DMS153 treated with DMSO at 0.1 percent for 48 hours (cell line): ENCODE data around the gene EFCAB8.
A peak's percentile ranks its signal among the peaks of the same experiment; 100 is the strongest.
"Not testable (repeated sequence)": the region's sequence is repeated elsewhere in the genome, so short reads cannot be mapped to it uniquely, and the experiment has no call there.

Source experiments
- DNase-seq: peaks from one replicate; lab custom pipeline; 2025; ENCODE audit not compliant: unreplicated experiment; lab: John Stamatoyannopoulos, UW

The EFCAB8 gene

DNA sequence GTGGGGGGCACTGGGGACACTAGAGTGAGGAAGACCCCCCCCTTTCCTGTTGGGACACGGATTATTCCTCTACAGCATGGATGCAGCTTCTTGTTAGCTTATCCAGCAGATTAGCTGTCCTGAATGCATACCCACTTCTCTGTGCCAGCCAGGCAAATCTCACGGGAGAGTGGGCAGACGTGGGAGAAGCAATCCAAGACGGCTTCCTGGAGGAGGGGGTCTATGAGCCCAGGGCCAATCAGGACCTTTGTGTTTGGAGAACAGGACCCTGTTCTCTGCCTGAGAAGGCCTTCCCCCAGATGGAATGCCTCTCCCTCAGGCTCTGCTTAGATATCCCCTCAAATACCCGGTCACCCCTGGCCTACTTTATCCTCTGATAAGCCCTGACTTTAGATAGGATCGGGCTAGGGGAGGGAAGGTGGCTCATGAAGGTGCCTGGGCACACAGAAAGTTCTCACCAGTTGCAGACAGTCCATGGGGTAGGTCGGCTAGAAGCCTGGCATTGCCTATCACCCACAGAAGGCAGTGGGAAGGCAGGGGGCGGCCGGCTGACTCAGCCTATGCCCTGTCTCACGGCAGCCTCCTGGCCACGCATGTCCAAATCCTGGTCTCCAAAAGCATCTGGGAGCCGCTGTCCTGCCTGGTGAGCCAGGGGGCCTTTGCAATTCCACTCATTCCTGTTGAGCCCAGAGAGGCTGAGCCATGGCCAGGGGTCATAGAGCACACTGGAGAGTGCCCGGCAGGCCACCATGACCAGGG, 110.8 kb downstream of the EFCAB8 start:
- no peak for DNase-seq

DNA sequence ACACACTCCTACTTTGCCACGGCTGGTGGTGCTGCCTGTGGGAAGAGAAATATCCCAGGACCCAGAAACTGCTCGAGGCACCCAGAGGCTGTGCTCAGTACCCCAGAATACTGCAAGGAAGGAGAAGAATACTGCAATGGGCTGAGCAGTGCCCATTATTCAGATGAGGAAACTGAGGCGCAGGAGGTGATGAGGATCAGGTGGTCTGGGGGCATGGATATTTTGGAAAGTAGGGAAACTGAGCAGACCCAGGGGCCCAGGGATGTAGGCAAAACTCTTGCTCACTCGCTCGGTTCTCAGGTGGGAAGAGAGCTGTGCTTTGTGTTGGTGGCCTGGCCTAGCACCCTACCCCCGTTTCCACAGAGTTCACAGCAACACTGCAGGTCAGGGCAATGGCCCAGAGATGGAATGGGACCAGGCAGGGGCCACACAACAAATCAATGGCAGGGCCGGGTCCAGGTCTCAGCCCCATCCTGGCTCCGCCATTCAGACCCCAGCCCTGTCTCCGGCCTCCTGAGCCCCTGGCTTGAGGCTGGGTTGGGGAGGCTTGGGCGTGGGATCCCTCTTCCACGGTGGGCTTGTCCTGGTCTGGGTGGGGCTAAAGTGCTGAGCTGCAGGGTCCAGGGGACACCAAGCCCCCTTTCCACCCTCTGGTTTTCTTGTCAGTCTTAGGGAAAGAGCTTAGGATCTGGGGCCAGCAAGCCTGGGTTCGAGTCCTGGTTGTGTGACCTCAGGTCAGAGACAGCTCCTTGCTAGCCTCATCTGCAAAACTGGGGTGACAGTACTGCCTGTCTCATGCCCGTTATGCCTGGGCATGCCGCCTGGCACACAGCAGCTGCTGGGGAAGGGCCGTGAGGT, 111.6 kb downstream of the EFCAB8 start:
- no peak for DNase-seq

- no peak for DNase-seq
Observed at GRCh38 chr20:32970973-32971300, 112.2 kb downstream of the EFCAB8 start.

- DNase-seq: no peak
Observed at GRCh38 chr20:32971703-32972161, 113.0 kb downstream of the EFCAB8 start.

DNA sequence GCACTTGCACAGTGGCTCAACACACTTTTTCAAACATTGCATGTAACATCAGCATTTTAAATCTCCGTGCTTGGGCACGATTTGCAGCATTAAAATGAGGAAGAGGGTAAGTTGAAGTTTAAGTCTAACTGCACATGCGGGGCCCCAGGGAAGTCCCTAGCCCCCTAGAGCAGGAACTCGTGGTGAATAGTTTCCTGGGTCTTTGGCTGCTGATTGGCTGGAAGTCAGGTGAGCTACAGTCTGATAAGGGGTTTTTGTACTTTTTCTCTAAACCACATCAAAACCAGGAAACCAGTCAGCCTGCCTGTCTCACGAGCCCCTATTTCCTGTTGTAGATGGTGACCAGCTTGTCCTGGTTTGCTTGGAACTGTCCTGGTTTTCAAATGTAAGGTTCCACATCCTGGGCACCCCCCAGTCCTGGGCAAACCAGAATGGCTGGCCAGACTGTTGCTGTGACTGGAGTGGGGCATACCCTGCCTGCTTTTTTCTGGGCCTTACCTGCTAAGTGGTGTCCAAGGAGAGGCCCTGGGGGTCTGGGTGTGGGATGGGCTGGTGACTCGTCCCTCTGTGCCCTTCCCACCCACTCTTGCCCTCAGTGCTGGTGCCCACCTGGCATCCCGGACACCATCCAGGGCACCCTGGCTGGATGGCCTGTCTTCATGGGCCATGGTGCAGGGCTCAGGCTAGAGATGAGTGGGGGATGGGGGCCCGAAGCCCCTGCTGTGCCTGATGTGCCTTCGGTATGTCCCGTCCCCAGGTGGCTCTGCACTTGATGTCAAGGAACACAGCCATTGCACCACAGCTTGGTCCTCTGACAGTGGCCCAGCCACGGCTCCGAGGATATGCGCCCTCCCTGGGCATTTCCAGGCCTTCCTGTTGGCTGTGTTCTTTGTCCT, 113.7 kb downstream of the EFCAB8 start:
- DNase-seq: no peak

DNA sequence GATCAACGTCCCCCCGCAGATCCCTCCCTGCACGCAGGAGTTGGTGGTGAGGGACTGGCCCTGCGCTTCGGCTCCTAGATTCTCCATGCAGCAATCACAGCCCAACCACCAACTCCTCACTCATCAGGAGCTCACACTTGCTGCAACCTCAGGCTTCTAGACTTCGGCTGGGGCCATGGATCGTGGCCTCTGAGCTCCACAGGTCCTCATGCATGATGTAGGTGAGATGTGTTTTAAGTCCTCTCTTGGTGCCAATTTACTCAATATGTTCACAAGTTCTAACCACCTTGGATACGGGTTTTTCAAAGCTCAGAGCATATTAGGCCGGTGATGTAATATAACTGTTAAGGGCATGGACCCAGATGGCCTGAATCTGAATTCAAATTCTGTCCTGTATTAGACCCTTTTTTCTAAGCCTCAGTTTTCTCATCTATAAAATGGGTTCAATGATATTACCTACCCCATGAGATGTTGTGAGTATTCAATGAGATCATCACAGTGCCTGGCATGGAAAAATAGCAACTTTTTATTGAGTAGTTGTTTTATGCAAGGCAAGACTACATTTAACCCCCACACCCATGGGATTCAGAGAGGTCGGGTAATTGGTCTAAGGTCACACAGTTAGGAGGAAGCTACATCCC, 114.5 kb downstream of the EFCAB8 start:
- DNase-seq: no peak

DNA sequence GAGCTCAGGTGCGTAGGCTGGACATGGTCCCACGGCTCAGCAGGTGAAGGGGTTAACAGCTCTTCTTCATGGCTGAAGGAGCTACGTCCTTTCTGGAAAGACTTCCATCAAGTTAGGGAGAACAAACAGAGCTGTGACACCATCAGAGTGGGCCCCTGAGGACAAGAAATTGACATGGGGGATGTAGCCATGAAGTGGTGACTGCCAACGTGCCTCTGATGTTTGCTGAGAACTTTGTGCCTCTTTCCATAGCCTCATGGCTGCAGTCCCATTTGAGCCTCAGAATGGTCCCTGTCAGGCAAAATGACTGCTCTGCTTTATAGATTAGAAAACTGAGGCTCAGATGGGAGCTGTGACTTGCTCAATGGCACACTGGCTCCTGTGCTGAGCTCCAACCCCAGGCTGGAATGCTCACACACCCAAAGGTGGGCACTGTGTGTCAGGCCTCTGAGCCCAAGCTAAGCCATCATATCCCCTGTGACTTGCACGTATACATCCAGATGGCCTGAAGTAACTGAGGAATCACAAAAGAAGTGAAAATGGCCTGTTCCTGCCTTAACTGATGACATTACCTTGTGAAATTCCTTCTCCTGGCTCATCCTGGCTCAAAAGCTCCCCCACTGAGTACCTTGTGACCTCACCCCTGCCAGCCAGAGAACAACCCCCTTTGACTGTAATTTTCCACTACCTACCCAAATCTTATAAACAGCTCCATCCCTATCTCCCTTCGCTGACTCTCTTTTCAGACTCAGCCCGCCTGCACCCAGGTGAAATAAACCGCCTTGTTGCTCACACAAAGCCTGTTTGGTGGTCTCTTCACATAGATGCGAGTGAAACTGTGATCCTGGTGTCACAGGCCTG, 115.7 kb downstream of the EFCAB8 start:
- DNase-seq: not testable (repeated sequence)

GRCh38 chr20:32975121-32975520, 116.4 kb downstream of the EFCAB8 start:
- DNase-seq: not testable (repeated sequence)

DNA sequence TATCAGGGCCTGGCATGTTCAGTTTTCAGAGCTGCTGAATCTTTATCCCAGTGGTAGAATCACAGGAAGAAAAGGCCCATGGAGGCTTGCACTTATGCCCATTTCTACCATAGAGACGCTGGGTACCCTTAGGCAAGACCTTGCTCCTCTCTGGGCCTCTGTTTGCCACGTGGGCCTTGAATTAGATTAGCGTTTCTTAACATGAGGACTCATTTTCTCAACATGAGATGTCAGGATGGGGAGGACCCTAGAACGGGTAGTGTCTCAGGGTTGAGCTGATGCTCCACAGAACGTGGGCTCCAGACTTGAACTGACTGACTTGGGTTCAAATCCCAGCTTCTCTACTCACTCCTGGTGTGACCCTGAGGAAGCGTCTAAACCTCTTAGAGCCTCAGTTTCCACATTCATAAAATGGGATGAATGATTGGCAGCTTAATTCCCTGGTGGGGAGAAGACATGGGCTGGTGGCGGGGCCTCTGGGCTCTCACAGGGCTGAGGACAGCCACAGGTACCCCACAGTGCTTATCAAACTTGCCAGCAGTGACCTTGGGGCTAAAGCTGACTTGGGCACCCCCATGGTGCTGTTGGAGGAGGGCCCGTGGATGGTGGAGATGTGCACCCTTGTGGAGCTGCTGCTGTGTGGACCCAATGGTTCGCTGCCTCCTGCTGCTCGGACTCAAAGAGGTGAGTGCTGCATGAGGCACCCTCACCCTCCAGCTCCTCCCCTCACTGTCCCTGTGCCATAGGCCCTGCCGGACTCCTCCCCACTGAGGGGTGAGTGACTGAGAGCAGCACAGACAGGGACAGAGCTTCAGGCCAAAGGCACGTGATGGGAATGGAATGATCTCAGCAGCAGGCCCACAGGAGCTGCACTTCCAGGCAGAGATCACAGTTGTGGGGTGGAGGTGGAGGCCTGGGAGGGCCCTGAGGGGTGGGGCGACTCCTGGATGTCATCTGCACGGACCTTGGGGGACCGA, 117.3 kb downstream of the EFCAB8 start:
- DNase-seq: no peak

GRCh38 chr20:32976746-32977145, 118.0 kb downstream of the EFCAB8 start:
- no peak for DNase-seq

- DNase-seq: no peak
Observed at GRCh38 chr20:32977281-32978008, 118.7 kb downstream of the EFCAB8 start.

DNA sequence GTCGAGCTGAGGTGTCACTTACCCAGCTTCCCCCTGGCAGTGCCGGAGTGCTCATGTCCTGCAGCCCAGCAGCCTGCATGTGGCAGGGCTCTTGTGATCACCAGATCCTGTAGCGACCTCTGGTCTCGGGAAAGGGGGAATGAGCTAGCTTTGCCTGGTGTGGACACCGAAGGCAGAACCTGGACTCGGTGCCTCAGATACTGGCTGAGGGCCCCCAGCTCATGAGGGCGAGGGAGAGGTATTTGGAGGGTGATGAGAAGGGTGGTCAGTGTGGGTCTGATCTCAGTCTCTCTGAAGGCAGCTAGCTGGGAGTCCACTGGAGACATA, 119.2 kb downstream of the EFCAB8 start:
- DNase-seq: no peak

DNA sequence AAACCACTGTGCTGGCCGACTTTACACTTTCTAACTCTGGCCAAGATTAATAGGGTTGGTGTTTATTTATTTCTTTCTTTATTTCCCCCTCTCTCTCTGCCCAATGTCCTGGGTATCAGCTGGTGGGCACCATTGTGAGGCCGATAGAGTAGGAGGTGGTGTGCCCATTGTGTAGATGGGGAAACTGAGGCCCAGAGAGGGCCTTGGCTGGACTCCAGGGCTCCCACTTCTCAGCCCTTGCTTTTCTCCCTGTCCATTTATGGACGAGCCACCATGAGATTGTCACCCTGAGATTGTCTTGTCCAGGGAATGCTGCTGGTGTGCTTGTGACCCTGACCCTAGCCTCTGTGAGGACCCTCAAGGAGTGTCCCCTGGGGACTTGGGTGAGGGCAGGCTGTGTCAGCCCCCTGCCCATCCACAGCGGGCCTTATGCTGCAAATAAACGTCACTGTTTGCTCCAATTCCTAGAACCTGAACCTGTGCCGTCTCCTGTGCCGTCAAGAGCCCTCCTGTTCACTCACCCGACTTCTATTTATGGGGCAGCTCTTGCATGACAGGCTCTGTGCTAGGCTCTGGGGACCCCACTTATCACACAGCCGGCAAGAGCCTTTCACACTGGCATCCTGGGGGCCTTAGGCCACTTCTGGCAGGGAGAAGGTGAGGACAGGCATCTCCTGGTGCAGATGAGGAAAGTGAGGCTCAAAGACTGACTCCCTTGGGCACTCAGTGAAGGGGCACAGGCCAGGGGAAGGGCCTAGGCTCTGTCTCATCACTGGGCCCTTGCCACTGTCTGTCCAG, 120.7 kb downstream of the EFCAB8 start:
- no peak for DNase-seq

DNA sequence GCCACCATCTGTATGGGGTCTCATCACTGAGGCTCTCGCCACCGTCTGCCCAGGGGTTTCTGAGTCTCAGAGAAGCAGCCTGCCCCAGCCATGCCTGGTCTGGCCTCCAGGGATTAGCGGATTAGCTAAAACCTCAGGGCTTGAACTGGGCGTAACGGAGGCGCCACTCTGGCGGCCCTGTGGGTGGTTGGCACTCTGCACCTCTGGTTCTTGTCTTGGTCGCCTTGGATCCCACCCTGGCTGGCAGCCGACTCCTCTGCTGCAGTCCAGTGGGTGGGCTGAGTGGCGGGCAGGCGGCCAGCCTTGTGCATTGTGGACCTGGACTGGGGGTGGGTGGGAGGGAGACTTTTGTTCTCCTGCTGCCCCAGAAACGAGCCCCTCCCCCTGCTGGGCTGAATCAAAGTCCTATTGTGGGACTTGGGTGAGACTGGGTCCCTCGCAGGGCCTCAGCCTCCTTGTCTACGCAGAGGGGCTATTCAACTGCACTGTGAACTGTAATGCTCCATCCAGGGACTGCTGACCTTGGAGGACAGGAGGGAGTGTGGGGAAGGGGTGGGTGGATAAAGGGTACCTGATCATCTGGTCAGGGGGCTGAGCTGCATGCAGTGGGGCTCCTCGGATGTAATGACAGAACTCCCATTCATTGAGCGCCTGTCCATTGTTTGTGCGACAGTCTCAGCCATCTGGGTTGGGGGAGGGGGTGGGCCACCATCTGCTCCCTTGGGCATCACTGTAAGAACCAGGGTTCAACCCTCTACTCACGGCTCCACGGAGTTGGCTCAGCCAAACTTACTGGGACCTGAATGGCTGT, 121.6 kb downstream of the EFCAB8 start:
- DNase-seq: no peak

- no peak for DNase-seq
Observed at GRCh38 chr20:32980990-32981389, 122.3 kb downstream of the EFCAB8 start.

GRCh38 chr20:32982617-32983458, 124.1 kb downstream of the EFCAB8 start:
- peak; percentile 6 for DNase-seq
